Central memory CD4-positive, alpha-beta T cell (primary cell): ENCODE data around the gene PCAT7.

Experiments
- DNase-seq: peaks from one replicate; pipeline ENCODE4 v3.0.0; 2022

The PCAT7 gene

DNA sequence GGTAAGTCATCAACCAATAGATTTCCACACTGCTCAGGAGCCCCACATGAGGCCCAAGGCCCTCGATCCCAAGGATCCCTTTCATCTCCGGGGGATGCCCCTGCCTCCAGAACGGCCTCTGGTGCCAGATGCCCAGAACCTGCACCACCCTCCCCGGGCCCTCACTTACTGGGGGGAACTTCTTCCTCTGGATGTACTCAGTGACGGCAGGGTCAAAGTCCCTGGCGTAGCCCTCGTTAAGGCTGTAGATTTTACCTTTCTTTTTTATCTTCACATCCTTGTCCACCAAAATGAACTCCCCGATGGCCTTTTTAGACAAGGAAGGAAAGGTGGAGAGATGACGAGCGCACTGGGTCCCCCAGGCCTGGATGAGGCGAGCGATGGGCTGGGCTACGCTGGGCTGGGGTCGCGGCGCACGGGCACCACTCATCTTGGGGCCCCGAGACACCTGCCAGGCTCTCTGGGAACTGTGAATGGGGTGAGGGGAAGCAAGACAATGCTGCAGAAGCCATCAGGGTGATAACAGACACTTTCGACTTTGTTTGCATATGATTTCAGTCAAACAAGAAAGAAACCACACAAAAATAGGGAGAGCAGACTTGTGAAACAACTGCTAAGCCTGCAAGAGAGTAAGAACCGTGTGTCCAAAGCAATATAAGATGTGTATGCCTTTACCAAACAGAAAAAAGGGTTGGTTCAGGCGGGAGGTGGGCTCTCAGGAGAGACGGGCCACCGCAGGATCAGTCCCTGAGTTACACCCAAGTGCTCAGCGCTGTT is 52.0 kb downstream of the PCAT7 start:
- DNase-seq, result no peak

DNA sequence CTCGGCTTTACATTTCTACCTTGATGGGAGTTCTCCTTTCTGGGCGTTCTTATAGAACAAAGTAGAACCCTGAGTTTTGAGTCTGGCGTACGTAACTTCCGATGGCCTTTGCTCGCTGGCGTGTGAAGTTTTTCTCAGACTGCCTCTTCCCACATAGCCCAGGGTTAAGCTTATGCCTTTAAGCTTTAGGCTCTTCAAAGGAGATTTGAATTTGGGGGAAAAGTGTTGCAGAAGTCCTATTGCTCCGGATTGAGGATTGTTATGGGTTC is 52.5 kb downstream of the PCAT7 start:
- no peak for DNase-seq

DNA sequence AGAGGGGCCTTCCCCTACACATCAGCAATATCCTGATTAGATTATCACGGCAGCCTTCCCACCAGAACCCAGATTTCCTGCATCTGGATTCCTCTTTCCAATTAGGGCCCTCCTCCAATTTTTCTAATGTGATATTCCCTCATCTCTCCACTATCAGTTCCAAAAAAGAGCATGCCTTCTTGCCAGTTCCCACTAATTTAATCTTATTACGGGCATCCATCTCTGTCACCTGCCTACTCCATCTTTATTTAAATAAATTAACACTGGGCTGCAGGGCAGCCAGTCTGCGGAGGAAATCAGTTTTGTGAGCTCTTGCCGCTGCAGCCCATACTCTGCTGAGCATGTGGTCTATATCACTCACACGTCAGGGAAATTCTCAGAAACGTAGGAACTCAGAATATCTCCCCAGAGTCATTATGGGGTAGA is 55.3 kb downstream of the PCAT7 start:
- DNase-seq, result no peak

DNA sequence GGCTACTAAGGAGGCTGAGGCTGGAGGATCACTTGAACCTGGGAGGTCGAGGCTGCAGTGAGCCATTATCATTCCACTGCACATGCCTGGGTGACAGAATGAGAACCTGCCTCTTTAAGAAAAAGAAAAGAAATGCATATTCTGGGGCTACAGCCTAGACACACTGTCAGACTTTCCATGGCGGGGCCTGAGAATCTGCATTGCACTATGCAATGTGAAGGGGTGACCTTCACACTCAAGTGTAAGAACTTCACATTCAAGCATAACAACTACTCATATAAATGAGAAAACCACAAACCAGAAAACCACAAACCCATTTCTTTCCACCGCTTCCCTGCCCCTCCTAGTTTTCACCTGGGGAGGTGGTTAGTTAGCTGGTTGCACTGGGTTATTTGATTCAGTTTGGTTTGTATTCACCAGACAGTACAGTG is 56.8 kb downstream of the PCAT7 start:
- peak; percentile 13 for DNase-seq

DNA sequence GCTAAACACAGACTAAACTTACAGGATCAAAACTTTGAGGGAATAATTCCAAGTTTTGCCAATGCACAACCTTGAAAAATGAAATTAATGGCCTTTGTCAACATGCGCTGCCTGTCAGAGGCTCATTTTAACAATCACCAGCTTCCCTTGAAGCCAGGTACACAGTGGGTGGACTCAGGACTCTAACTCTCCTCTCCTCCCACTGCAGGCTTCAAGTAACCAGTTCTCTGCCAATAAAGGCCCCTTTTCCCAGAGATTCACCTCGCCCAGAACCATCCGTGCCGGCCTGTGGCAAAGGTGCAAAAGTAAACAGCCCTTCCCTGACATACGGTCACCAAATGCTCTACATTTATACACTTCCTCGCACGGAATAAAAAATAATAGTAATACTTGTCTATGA is 57.2 kb downstream of the PCAT7 start:
- DNase-seq, result no peak

DNA sequence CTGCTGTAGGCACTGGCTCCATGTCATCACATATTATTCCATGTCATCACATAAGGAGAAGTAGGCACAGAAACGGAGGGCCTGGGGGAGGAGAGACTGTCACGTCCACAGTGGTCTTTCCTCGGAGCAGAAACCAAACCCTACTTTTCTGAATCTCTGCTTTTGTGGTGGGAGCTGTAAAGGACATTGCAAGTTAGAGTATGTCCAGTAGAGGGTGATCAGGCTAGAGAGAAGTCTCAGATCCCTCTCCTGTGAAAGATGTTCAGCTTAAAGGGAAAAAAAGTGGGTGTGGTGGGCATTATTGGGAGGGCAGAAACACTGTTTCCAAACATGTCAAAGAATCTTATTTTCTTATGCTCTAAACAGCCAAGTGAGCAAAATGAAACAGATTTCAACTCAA is 58.1 kb downstream of the PCAT7 start:
- no peak for DNase-seq

DNA sequence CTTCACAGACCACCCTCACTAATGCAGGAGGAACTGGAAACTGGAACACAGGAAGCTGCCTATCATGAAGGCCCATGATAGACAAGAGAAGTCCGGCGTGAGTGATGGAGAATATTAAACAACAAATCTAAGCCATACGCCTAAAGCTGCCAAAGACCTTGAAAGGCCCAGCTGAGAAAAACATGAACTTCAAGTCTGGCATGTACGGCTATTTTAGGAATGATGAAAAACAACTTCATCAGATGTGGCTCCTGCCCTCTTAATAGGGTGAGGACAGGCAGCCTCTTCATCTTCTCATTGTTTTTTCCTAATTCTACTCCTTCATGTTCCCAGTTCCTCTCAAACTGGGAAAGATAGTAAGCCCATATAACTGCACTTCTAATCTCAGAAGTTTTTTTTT is 64.1 kb downstream of the PCAT7 start:
- no peak for DNase-seq
